GM18519 (cell line): ENCODE results near the gene NOC3L.
A peak's percentile ranks its signal among the peaks of the same experiment; 100 is the strongest.
"Not testable (repeated sequence)": the region's sequence is repeated elsewhere in the genome, so short reads cannot be mapped to it uniquely, and the experiment has no call there.

ENCODE experiments used
- ATAC-seq: cut with Tn5 transposase; IDR thresholded peaks from one replicate; pipeline ENCODE4 v1.9.1; 2021; ENCODE audit warnings: mild to moderate bottlenecking, moderate library complexity; ENCODE audit not compliant: unreplicated experiment, low FRiP score

The NOC3L gene

GRCh38 chr10:94363251-94363565 is 469 bp upstream of the NOC3L start:
- ATAC-seq = no peak

DNA sequence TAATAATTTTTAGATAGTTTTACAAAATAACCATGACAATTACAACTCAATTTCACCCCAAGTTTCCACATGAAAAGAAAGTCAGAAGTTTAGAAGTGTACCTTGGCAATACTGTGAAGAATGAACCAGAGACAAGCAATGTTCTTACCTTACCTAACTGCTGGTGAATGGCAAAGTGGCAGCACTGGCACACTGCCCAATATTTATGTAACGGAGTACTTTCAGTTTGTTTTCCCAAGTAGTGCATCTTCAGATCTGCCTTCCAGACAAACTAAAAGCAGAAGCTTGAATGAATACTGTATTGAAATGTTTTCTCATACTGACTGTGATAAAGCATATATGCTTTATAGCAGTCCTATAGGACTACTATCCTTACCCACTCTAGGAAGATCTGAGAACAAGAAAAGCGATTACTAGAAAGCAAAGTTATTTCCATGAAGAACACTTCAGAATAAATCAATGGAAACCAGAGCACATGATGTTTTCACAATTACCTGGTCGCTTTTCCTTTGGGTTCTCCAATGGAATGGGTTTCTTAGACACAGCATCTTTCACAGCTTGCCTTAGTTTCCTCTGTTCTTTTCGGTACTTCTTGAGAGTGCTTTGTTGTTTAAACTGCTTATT is 1.5 kb downstream of the NOC3L start:
- no peak for ATAC-seq

DNA sequence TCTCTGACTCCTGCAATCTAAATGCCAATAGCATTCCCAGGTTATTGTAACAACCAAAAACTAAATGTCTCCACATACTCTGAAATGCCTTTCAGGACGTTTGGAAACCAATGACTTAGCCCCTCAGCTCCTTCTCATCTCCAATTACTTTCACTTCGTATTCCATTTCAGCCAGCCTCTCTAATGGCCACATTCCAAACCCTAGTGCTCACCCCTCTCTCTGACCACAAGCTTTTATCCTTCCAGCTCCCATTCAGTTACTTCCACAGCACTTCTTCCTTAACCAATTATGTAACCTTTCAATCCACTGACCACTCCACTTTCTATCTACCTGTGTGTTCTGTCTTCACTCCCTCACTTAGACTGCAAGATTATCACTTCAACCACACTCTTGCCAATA is 4.3 kb downstream of the NOC3L start:
- ATAC-seq = no peak

DNA sequence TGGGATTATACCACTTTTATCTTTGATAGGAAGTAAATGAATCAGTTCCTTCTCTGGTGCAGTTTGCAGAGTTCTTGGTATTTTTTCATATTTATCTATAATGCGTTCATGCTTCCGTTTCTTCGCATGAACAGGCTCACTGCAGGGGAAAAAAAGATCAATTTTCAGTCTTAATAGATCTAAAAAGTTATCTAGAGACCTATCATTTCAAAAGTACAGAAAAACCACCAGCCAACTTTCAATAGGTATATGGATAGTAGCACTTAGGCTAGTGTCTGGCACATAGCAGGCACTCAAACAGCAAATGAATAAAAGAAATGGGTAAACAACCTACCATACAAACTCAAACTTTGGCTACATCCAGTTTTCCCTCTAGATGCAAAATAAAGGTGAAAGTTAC is 5.5 kb downstream of the NOC3L start:
- no peak for ATAC-seq

- ATAC-seq = no peak
Measured at GRCh38 chr10:94355841-94356240, 6.9 kb downstream of the NOC3L start.

DNA sequence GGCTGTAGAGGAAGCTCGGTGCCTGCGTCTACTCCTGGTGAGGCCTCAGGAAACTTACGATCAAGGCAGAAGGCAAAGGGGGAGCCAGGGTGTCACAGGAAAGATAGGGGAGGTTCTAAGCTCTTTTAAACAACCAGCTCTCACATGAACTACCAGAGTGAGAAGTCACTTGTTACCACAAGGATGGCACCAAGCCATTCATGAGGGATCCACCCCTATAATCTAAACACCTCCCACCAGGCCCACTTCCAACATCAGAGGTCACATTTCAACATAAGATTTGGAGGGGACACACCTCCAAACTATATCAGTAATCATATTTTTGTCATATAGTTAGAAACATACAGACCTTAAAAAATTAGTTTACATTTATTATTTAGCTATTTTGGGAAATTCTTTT is 9.4 kb downstream of the NOC3L start:
- ATAC-seq = no peak

GRCh38 chr10:94351089-94351488 is 11.7 kb downstream of the NOC3L start:
- ATAC-seq = no peak

DNA sequence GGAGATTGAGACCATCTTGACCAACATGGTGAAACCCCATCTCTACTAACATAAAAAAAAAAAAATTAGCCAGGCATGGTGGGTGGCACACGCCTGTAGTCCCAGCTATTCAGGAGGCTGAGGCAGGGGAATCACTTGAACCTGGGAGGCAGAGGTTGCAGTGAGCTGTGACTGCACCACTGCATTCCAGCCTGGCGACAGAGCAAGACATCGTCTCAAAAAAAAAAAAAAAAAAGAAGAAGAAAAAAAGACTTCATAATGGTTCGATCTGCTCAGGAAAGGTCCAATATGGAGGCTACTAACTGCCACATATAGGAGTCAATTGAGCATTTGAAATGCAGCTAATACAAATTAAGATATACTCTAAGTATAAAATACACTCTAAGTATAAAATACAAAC is 12.2 kb downstream of the NOC3L start:
- ATAC-seq = not testable (repeated sequence)

DNA sequence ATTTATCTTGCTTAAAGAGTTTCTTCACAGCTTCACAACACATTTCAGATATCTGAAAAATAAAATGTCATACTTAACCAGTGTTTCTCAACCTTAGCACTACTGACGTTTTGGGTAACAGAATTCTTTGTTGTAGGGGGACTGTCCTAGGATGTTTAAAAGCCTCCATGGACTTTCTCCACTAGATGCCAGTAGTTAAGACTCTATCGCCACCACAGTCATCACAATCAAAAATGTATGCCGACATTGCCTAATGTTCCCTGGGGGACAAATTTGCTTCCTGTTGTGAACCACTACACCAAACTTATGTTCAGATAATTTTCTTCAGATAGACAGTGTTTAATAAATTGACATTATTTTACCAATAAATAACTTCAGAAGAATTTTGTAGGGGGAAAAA is 13.4 kb downstream of the NOC3L start:
- ATAC-seq = no peak

GRCh38 chr10:94344522-94345122 is 18.1 kb downstream of the NOC3L start:
- ATAC-seq = peak; percentile 97

DNA sequence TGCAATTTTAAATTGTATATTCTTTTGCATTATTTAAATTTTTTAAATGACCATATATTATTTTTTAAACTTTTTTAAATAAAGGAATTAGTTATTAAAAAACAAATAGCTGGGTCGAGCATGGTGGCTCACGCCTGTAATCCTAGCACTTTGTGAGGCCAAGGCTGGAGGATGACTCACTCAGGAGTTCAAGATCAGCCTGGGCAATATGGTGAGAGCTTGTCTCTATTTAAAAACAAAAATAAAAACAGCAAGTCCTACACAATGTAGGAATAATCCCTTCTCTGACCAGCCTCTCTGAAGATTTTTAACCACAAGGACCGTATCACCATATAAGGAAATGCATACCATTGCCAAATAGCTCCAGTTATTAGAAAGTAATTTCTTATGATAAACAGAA is 19.6 kb downstream of the NOC3L start:
- ATAC-seq = no peak

GRCh38 chr10:94334857-94335256 is 27.9 kb downstream of the NOC3L start:
- ATAC-seq = no peak

DNA sequence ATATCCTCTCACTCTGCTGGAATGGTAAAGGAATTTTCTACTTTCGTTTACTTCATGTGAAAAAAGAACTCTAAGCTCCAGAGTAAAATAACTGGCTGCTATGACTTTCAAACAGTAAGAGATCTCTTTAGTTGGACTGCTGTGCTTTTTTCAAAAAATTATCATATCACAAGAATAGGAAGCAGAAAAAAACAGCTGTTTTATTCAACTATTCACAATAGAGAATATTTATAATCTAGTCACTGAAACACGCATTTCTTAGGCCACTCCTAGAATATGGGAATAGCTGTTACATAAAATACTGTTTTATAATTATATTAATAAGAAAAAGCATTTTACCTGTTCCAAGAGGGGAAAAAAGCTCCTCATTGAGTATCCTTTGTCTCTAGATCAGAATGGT is 29.7 kb downstream of the NOC3L start:
- ATAC-seq = no peak

- ATAC-seq = no peak
Measured at GRCh38 chr10:94328613-94329012, 34.1 kb downstream of the NOC3L start.

GRCh38 chr10:94327649-94328048 is 35.1 kb downstream of the NOC3L start:
- ATAC-seq = no peak

DNA sequence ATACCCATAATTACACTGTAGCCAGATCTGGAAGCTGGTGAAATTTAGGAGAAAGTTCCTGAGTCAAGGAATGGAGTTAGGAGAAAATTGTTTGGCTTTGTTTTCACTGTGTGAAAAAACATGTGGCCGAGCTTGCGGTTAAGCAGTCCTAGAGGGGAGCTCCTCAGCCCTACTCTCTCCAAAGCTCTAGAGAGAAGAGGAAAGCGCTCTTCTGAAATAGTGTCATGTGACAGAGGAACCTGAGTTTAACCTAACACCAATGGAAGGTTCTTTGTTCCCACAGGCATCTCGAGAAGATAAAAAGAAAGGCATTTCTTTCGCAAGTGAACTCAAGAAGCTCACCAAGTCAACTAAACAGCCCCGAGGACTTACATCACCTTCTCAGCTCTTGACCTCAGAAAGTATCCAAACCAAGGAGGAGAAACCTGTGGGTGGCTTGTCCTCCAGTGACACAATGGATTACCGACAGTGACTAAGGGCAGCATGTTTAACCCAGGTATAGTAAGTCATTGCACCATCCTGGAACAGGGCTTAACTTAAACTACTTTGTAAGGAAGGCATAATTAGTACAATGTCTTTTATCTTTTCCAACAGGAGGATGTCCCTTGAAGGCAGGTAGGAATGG is 38.0 kb downstream of the NOC3L start:
- no peak for ATAC-seq

GRCh38 chr10:94320285-94320914 is 42.3 kb downstream of the NOC3L start:
- no peak for ATAC-seq

GRCh38 chr10:94316560-94316959 is 46.2 kb downstream of the NOC3L start:
- ATAC-seq = no peak

DNA sequence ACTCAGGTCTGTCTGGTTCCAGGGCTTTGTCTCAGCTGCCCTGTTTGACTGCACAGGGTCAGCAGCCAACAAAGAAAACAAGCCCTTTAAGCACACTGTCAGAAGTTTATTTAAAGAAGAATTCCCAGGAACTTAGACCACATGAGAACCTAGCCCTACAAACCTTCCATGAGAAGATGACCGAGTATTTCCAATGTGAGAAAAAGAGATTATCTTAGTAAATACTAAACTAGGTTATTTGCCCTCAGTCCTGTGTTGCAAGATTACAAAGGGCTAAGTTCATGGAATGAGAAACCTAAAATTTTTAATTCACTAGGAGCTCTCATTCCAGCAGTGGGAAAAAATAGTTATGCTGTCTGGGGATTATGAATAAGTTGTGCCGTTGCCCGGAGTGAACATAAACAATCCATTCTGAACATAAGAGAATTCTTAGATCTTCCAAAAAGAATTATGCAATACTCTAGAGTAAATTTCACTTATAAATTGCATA is 46.7 kb downstream of the NOC3L start:
- no peak for ATAC-seq

- ATAC-seq = no peak
Measured at GRCh38 chr10:94315024-94315451, 47.7 kb downstream of the NOC3L start.

GRCh38 chr10:94310369-94310768 is 52.4 kb downstream of the NOC3L start:
- no peak for ATAC-seq

- ATAC-seq = no peak
Measured at GRCh38 chr10:94308866-94309265, 53.9 kb downstream of the NOC3L start.
